EL (cell line): ENCODE results near the gene TGFA.

Source experiments
- DNase-seq: peaks from one replicate; pipeline ENCODE4 v3.0.0-alpha.2; 2016

The TGFA gene

DNA sequence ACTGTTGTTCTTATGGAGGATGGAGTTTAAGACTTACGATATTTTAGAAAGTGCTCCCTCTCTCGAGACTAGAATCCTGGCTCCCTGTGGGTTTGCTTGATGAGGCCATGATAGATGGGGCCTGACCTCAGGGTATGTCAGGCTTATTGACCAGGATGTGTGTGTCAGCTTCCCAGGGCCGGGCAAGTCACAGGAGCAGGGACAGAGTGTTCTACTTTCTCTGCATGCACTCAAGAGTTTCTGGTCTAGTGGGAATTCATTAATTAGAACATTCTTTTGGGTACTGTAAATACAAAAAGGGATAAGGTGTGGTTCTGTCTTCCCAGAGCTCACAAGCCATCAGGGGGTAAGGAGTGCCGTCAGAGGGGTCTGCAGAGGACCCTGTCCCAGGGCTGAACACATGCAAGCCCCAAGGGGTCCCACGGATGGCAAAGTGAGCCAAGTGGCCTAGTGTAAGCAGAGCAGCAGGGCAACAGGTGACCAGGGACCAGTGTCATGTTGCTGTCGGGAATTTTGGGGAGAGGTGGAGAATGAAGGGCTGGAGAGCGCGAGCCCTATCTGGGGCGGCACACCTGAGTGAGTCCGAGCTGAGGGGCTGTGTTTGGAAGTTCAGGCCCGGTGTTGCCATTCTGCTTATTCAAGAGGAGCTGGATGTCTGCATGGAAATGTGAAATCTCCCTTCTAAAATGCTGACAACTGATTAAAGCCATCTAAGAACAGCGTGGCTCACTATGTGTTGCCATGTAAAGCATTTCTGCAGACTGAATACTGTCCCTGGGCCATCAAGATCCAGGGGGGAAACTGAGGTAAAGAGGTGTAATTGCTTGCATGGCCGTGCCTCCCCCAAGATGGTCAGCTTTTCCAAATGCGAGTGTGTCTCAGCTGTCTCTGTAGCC, 91.4 kb downstream of the TGFA start:
- DNase-seq: no peak

DNA sequence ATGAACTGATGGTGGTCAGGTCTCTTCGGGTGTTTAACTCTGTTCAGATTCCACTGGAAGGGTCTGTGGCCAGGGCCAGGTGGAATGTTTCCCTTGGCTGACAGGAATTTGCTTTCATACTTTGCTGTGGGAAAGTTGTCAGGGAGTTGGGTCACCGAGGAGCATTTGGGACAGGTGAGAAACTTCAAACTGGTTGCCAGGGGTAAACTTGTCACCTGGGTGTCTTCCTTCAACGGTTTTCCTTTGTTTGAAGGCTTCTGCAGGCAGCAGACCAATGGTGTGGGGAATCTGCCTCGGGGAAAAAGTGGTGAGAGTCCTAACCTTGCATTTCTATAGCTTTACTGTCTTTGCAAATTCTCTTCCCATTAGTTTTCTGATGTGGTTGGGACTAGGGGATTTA, 92.2 kb downstream of the TGFA start:
- DNase-seq: no peak

DNA sequence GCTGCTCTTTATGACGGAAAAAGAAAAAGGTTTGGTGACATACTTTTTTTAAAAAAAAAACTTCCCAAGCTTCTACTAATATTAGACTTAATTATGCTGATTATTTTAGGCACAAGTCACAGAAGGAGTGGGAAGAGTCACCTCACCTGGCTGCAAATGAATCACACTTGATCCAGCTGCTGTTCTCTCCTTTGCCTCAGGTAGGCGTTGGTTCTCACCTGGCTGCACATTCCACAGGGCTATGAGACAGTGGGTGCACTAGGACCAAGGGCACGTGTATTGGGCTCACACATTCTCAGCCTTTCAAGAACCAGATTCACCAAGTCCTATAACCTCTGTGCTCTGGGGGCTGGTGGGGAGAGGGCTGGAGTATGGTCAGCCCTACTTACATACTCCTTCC, 93.3 kb downstream of the TGFA start:
- DNase-seq: no peak

DNA sequence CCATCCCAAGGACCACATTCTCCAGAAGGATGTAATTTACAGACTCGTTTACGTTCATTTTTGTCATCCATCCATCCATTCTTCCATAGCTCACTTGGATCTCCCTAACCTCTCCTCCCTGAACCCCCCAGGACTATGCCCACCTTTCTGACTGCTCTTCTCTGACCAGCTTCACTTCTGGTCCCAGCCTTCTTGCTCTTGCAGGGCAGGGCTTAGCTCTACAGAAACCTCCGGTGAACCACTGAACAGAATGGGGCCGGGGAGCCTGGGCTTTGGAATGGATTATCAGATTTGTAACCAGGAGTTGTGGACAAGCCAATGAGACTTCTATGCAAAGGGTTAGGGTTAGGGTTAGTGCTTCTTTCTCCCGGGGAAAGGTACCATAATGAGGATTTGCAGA, 95.0 kb downstream of the TGFA start:
- DNase-seq: no peak

DNA sequence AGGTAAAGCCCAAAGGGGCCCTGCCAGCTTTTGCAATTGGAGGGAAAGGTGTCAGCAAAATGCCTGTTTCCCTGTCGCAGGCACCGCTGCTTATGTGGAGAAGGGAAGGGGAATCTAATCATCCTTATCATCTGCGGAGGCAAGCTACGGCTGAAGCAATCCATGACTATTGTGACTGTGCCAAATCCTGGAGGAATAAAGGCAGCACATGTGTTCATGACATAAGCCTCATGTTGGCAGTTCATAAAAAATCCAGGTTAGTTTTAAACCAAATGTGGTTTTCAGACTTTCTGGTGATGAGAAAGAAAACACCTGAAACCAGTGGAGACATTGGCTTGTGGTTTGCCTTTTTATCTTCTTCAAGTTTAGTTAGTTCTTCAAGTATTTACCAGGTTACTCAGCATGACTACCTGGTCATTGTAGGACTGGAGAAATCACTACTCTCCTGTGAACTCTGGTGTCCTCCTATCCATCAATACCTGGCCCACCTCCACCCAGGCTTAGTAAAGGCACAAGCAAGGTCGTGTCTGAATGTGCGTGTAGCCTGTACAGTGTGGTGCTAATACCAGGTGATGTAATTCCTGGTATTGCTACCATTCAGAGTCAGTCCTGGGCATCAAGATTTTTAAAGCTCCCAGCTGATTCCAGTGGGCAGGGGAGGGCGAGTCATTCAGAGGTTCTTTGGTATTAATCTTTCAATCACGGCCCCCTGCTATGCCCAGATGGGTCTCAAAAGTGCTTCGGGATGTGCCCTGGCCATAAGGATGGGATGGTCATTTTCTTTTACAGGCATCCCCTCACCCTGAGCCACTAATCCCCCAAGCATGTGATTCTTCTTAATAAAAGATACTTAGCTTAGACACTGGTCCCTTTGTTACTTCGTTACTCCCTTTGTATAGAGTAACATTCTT, 96.8 kb downstream of the TGFA start:
- DNase-seq: no peak

DNA sequence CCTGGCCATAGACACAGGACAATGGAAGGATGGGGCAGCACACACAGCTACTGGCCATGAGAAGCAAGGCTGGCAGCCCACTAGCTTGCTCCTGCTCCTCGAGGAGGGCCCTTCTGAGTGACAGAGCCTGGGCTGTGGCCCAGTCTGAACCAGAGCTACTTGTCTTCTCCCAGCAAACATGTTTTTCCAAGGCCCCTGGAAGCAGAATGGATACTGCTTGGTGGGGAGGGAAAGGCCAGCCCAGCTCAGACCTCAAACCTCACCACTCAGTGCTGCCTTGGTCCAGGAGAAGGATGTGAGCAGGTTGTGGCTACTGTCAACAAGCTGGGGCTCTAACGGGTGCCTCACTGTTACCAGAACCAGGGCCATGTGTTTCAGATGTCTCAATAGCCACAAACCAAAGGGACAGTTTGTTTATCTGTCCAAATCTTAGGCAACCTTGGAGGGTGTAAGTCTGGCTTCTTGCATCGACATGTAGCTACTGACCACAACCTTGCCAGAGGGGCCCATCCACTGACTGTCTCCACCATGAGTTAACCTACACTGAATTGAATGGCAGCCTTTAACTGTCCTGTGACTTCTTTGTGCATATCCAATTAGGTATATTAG, 98.6 kb downstream of the TGFA start:
- no peak for DNase-seq

DNA sequence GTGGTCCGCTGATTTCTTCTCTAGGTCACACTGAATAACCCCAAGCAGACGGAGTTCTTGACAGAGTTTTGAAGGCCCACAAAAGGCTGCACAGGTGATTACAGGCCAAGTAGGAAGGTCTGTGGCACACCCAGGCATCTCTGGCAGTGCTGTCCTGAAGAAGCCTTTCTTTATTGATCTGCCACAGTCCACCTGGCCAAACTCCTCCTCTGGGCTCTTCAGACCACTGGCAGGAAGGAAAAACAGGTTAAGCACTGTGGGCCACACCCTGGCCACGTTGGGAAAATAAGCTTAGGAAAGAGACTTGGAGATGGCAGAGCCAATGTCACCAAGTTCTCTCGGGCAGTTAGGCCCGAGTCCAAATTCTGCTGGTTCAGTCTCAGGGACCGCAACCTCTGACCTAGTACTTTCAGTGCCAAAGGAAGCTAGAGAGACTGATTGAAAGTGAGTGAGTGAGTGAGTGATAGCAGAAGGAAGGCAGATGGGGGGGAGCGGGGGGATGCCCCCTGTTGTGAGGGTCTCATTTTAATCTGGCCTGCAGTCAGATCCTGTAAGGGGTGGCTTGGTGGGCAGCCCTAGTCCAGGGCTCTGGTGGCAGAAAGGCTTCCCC, 102.9 kb downstream of the TGFA start:
- no peak for DNase-seq

DNA sequence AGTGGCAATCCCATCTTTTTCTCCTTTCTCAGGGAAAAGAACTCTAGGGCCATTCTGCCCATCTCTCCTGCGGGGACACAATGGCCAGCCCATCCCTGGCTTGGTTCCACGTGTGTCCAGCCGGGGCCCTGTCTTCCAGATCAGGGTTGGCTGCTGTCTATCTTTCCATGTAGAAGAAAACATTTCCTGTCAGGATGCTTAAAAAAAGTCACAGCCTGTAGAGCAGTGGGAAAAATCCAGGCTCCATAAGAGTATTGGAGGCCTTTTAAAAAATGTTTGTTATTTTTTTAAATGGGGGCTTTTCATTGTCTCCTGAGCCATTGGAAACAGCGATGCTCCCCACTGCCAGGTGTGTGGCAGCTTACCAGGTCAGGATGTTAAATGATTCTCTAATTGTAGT, 105.6 kb downstream of the TGFA start:
- no peak for DNase-seq

DNA sequence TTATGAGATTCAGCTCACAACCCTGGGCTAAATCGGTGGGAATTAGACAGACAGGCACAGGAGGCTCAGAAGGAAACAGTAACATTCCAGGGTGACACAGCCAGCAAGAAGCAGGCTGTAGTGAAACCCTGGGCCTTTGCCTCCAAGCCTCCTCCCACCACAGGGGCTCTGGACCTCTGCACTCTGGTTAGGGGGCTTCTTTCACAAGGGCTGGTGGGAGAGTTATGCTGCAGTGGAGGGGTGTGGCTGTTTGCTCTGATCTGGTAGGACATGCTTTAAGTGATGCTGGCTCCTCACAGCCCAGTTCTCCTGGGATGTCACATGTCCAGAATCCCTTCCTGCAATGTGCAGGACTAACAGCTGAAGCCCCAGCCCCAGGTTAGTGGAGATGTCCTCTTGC, 109.9 kb downstream of the TGFA start:
- no peak for DNase-seq

DNA sequence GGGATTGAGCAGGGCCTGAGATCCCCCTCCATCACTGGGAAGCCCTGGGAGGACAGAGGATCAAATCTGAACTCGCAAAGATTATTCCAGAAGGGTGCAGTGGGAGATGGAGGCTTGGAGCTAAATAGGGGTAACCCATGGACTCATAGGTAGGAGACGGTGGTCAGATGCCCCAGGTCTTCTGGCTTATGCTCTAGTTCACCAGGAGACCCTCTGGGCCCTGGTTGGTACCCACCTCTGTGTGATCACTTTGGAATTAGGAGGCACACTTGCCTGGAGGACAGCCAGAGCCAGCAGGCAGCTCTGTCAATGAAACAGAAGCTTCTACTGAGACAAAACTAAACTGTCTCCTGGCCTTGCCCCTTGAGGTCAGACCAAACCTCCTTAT, 110.6 kb downstream of the TGFA start:
- DNase-seq: no peak

DNA sequence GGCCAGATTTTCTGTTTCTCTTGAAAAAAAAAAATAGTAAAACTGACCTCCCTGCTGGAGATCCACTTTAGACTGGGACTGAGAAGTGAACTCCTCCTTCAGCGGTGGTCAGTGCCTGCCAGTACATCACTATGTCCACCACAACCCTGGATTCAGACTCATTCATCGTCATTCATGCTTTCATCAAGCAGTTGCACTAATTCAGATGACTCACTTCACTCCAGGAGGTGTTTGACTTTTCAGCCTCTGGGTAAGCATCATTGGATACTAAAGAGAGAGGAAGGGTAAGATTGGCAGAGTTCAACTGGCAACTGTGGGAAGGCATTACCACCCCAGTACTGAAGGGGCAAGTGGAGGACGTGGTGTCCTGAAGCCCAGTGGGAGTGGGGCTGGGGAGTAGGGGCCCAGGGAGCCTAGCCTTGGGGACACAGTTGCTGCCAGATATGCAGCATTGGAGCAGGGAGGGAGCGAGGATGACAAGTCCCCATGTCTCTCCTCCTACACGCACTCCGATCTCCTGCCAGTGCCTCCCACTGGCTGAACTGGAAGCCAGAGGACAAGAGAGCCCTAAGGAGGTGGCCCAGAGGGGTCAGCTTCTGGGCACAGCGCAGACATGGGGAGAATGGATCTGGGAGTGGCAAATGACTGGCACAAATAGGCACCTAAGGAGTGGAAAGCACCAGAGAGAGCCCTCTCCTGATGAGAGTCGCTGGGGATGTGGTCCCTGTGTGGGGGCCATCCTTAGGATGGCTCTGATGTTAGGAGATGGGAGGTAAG, 111.1 kb downstream of the TGFA start:
- no peak for DNase-seq

DNA sequence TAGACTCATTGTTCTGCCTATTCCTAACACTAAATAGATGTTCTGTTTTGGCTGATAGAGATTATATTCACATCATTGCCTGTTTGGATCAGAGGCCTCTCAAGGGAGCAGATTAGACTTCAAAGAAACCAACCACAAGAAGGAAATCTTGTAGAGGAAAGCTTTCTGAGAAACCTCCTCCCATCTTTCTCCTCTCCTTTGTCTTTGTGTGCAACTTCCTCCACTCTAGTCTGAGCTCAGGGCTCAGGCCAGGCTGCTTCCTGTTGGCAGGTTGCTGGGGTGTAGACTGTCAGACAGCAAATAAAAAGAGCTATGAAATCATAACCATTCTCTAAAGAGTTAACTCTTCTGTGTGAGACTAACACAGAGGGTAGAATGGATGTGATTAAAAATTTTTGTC, 113.0 kb downstream of the TGFA start:
- no peak for DNase-seq

DNA sequence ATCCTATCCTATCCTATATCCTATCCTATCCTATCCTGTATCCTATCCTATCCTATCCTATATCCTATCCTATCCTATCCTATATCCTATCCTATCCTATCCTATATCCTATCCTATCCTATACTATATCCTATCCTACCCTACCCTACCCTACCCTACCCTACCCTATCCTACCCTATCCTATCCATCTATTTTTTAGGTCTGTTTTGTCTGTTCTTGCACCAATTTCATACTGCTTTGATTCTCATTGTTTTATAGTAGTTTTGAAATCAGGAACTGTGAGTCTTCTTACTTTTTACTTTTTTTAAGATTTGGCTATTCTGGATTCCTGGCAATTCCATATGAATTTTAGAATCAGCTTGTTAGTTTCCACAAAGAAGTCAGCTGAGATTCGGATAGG, 118.5 kb downstream of the TGFA start:
- DNase-seq: no peak

DNA sequence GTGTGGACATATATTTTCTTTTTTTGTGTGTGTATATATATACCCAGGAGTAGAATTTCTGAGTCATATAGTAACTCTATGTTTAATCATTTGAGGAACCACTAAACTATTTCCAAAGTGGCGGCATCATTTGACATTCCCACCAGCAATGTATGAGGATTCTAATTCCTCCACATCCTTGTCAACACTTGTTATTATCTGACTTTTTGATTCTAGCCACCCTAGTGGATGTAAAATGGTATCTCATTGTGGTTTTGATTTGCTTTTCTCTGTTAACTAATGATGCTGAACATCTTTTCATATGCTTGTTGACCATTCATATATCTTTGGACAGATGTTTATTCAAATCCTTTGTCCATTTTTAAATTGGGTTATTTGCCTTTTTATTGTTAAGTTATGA, 120.3 kb downstream of the TGFA start:
- DNase-seq: no peak

DNA sequence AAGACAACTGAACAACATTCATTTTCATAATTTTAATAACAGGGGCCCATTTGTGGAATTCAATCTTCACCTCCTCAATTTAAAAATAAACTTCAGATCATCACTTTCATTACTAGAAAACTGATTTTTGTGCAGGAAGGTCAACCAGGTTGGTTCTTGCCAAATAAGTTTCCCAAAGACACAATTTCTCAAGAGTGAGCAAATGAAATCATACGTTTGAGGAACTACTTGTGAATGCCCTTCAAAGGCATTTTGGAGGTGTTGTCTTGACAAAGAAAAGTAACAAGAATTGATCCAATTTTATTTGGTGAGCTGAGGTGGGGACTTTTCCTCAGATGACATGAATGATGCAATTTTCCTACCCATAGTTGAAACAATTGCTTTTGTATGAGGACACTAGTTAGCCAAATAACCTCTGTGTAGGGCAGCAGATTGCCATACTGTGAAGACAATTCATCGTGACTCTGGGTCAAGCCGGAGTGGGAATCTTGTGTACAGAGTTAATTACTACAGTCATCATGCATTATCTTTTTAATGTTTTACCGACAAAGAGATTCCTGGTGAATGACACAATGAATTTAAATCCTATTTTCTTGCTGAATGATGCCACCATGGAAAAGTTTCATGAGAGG, 121.8 kb downstream of the TGFA start:
- DNase-seq: no peak

DNA sequence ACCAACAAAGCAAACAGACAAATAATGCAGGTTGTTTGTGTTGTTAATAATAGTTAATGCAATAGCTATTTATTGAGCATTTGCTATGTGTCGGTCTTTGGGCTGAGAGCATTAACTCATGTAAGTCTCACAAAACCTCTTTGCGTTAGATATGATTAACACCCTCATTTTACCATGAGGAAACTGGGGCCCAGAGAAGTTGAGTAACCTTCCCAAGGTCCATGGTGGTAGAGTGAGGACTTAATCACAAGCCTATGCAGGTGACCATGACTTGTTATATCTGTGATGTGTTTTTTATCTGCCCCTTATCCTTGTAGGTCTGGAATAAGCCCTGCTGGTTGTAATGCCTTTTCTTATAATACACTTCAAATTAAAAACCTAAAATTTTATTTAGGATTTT, 127.3 kb downstream of the TGFA start:
- no peak for DNase-seq

DNA sequence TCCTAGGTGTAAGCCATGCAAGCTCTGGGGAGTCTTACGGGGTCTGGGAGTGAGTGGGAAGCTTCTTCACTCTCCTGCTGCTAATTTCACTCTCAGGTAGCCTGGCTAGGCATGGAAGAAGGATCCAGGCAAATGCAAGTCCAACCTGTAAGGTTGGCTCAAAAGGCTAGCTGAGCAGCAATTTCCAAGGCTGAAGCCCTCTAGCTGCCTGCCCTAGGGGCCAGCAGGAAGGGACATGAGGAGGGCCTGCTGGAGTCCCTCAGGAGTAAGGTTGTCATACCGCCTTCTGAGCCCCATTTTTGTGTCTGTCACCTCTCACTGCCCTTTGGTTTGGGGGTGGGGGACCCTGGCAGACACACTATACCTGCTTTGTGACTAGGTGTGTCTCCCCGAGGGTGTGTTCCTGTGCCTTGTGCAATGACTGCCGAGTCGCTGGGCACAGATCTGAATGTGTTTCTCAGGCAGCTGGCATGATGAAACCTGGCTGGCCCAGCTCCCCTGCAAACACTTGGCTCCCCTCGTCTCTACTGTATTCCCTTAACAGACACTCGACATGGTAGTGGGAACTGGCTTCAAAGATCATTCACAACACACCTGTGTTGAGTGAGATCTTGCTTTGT, 127.8 kb downstream of the TGFA start:
- no peak for DNase-seq

DNA sequence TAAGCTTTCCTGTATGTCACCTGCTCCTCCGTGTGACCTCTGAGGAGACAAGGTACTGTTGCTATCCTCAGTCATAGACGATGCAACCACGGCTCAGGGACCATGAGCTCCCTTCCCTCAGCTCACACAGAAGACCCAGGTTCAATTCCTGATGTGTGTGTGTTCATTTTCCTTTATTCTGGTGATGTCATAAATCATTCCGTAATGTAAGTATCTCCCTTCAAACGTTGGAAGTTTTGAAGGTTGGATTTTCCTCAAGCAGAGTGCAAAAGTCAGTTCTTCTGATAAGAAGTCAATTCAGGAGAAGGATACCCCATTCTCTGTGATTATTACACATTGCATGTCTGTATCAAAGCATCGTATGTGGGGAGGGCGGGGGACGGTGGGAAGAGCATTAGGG, 132.9 kb downstream of the TGFA start:
- DNase-seq: no peak

DNA sequence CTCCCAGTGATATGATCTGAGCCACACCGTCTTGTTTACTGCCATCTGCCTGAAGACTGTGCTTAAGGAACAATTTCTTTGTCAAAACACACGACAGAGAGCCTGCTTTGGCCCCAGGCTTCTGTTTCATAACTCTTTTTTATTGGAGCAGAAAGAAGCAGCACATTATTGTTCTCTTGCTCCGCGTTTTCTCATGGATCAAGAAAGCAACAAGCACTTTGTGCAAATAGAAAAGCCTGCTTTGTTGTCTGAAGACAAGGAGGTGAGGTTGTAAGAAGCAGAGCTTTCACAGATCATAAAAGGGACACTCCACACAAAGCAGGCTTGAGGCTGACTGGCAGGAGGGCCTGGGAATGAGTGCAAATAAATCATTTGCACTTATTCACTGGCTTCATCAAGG, 133.5 kb downstream of the TGFA start:
- no peak for DNase-seq

DNA sequence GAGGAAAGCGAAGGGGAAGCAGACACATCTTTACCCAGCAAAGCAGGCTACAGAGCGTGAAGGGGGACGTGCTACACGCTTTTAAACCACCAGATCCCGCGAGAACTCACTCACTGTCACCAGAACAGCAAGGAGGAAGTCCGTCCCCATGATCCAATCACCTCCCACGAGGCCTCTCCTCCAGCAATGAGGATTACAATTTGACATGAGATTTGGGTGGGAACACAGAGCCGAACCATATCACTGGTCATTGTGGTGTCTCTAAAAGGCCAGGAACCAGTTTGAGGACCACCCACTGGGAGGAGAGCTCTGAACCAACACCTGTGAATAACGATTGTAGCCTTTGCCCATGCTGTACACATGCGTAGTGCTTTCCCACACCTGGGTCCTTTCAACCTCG, 135.1 kb downstream of the TGFA start:
- DNase-seq: no peak

DNA sequence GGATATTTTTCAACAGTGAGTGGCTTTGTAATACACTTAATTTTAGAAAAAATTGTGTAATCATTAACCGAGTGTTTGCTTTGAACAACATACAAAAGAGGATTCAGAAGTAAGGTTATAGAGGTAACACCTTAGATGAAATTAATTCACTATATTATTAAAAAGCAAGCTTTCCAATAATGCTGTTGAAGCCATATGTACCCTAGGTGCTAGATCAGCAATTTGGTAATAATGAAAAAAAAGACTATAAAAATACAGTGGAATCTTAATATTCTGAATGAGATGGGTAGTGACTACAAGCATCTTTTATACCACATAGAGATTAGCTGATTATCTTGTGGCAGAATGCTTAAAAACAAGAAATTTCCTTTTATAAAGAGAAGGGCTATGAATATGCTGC, 136.6 kb downstream of the TGFA start:
- DNase-seq: no peak
